Fibroblast of lung (primary cell): ENCODE measurements around the gene NCK2. TPM values are rescaled to one million over a fixed set of nuclear protein-coding genes. Genes with fewer than 3 reads are reported as not detected.

Source experiments
- DNase-seq, 2 donors: peaks; one replicate each; pipeline versions ENCODE4 v3.0.0 to v3.0.0-alpha.2; 2010; ENCODE audit warnings: low read depth in 2 of 2
- H2AFZ ChIP-seq: 2 replicates; pipeline ENCODE4 v1.5.1; 2012; ENCODE audit warnings: low read length, control low read depth, inconsistent platforms
- H3K27ac ChIP-seq: 2 replicates; pipeline ENCODE4 v1.5.1; 2011; ENCODE audit warnings: low read length, control low read depth; ENCODE audit not compliant: insufficient read depth
- H3K27me3 ChIP-seq: 2 replicates; pipeline ENCODE4 v1.5.1; 2011; ENCODE audit warnings: mild to moderate bottlenecking, low read length; ENCODE audit not compliant: control insufficient read depth, insufficient read depth
- H3K36me3 ChIP-seq: 2 replicates; pipeline ENCODE4 v1.5.1; 2011; ENCODE audit warnings: low read length; ENCODE audit not compliant: control insufficient read depth, insufficient read depth
- H3K4me1 ChIP-seq: 2 replicates; pipeline ENCODE4 v1.5.1; 2011; ENCODE audit warnings: low read length; ENCODE audit not compliant: control insufficient read depth, insufficient read depth; ENCODE audit errors: extremely low read depth
- H3K4me2 ChIP-seq: 2 replicates; pipeline ENCODE4 v1.5.1; 2011; ENCODE audit warnings: low read length, control low read depth; ENCODE audit not compliant: insufficient read depth; ENCODE audit errors: extremely low read depth
- H3K4me3 ChIP-seq, 4 experiments: fragments of 200-600 bp in 1 of 4; sonication (generic) in 1 of 4; replicated peaks in 1 of 4; 2 replicates each; pipeline ENCODE4 v1.5.1; 2011 to 2016; ENCODE audit warnings: low read length in 4 of 4, low read depth in 3 of 4, mild to moderate bottlenecking in 3 of 4, control low read depth in 2 of 4, inconsistent platforms in 1 of 4, mixed read lengths in 1 of 4; ENCODE audit not compliant: insufficient read depth in 1 of 4; ENCODE audit errors: control extremely low read depth in 1 of 4
- H3K79me2 ChIP-seq: 2 replicates; pipeline ENCODE4 v1.5.1; 2012; ENCODE audit warnings: mild to moderate bottlenecking, low read length, inconsistent platforms; ENCODE audit not compliant: control insufficient read depth, insufficient read depth
- H3K9ac ChIP-seq: 2 replicates; pipeline ENCODE4 v1.5.1; 2011; ENCODE audit warnings: mild to moderate bottlenecking, low read length, control low read depth; ENCODE audit not compliant: insufficient read depth
- H3K9me3 ChIP-seq: 2 replicates; pipeline ENCODE4 v1.5.1; 2012; ENCODE audit warnings: low read depth, low read length; ENCODE audit not compliant: control insufficient read depth, insufficient read depth
- H4K20me1 ChIP-seq: 2 replicates; pipeline ENCODE4 v1.5.1; 2011; ENCODE audit warnings: low read length; ENCODE audit not compliant: control insufficient read depth, insufficient read depth; ENCODE audit errors: extremely low read depth
- CTCF ChIP-seq, 2 donors: IDR thresholded peaks in 1 of 2; conservative IDR thresholded peaks in 1 of 2; 1 replicate in 1 of 2; 2 replicates in 1 of 2; pipeline ENCODE4 v1.5.1; 2011 to 2012; ENCODE audit warnings: low read length in 2 of 2, control low read depth in 1 of 2, inconsistent platforms in 1 of 2, low read depth in 1 of 2, mild to moderate bottlenecking in 1 of 2
- EZH2 ChIP-seq: IDR thresholded peaks from 2 replicates; pipeline ENCODE4 v1.5.1; 2012; ENCODE audit warnings: low read length, control low read depth, mild to moderate bottlenecking; ENCODE audit errors: missing control alignments
- polyA plus RNA-seq, 2 donors: library from polyadenylated mRNA; depleted of rRNA in 1 of 2; stranded (reverse) in 1 of 2; unstranded in 1 of 2; fragments of >200 nt; gene quantifications; 2 replicates each; pipeline ENCODE4 v1.2.1, GENCODE V29; 2011 to 2012; ENCODE audit warnings: missing spikeins in 1 of 2
- total RNA-seq: library from RNA; depleted of rRNA; stranded (reverse); fragments of >200 nt; gene quantifications from 2 replicates; pipeline ENCODE4 v1.2.1, GENCODE V29; 2014

Gene NCK2
- total and polyA plus RNA-seq, 2 donors (not counting 1 experiment from before 2014, with no cell fraction given), result 25.4 to 51.3 TPM

- Histone ChIP-seq H4K20me1 (no peaks in the 10 kb centered on the region), H3K27ac (no peak overlapping the region)
- no peak for DNase-seq
These were observed 118.1 kb downstream of the NCK2 start for GRCh38 chr2:105862843-105863242.

GRCh38 chr2:105864262-105864661 is 119.5 kb downstream of the NCK2 start:
- no peak overlapping the region for H3K4me2 ChIP-seq
- H3K4me1 ChIP-seq, result peaks cover 30% of the 10 kb centered on the region
- H3K4me3 ChIP-seq, result no peak overlapping the region
- TF ChIP-seq CTCF (conservative IDR thresholded peaks at IDR 0.05 in 1 of 2, IDR thresholded peaks at IDR 0.05 in 1 of 2; ENCODE audit: low read depth in 1 of 2, low read length in 2 of 2), result no peak
- TF ChIP-seq EZH2, result no peak
- no peaks in the 10 kb centered on the region for H4K20me1 ChIP-seq
- H3K27ac ChIP-seq, result no peak overlapping the region
- H3K79me2 ChIP-seq, result no peaks in the 10 kb centered on the region
- no peak overlapping the region for H3K9ac ChIP-seq
- DNase-seq, result no peak
- H3K36me3 ChIP-seq, result no peaks in the 10 kb centered on the region
- H3K9me3 ChIP-seq, result no peaks in the 10 kb centered on the region
- no peaks in the 10 kb centered on the region for H3K27me3 ChIP-seq
- H2AFZ ChIP-seq, result no peak overlapping the region

More at GRCh38 chr2:105862843-105863242, 118.1 kb downstream of the NCK2 start:
- no peaks in the 10 kb centered on the region for H3K9me3 ChIP-seq
- H3K36me3 ChIP-seq, result no peaks in the 10 kb centered on the region
- TF ChIP-seq CTCF (conservative IDR thresholded peaks at IDR 0.05 in 1 of 2, IDR thresholded peaks at IDR 0.05 in 1 of 2; ENCODE audit: low read depth in 1 of 2, low read length in 2 of 2) (no peak), EZH2 (no peak)
- H3K4me3 ChIP-seq, result no peak overlapping the region
- no peak overlapping the region for H2AFZ ChIP-seq
- no peaks in the 10 kb centered on the region for H3K79me2 ChIP-seq
- peaks cover 22% of the 10 kb centered on the region for H3K4me1 ChIP-seq
- H3K27me3 ChIP-seq, result no peaks in the 10 kb centered on the region
- H3K4me2 ChIP-seq, result no peak overlapping the region
- H3K9ac ChIP-seq, result no peak overlapping the region

- TF ChIP-seq EZH2, result no peak
- TF ChIP-seq CTCF (conservative IDR thresholded peaks at IDR 0.05 in 1 of 2, IDR thresholded peaks at IDR 0.05 in 1 of 2; ENCODE audit: low read depth in 1 of 2, low read length in 2 of 2), result no peak
- Histone ChIP-seq H4K20me1 (no peaks in the 10 kb centered on the region), H3K27me3 (no peaks in the 10 kb centered on the region), H3K9me3 (no peaks in the 10 kb centered on the region), H3K4me1 (peaks cover 30% of the 10 kb centered on the region), H3K36me3 (no peaks in the 10 kb centered on the region), H3K9ac (no peak overlapping the region), H2AFZ (no peak overlapping the region), H3K27ac (no peak overlapping the region), H3K4me2 (no peak overlapping the region), H3K4me3 (no peak overlapping the region), H3K79me2 (peaks cover 2% of the 10 kb centered on the region)
- DNase-seq, result peak; percentile 33 to 65
These were observed 120.7 kb downstream of the NCK2 start for GRCh38 chr2:105865222-105865913.
